HFF-Myc (cell line): ENCODE data around the gene DOC2B.
"Not testable (repeated sequence)": the region's sequence is repeated elsewhere in the genome, so short reads cannot be mapped to it uniquely, and the experiment has no call there.

ENCODE experiments used
- DNase-seq: peaks from one replicate; pipeline ENCODE4 v3.0.0-alpha.2; 2011; ENCODE audit warnings: low read depth; ENCODE audit errors: extremely low read depth
- H3K4me3 ChIP-seq: replicated peaks from 2 replicates; pipeline ENCODE4 v1.5.1; 2011; ENCODE audit warnings: low read depth, mild to moderate bottlenecking, control low read depth, low read length
- TF ChIP-seq, protein P1 (sequence below): IDR thresholded peaks from 2 replicates; pipeline ENCODE4 v1.5.1; 2012; ENCODE audit warnings: mild to moderate bottlenecking, low read depth, low read length, control low read depth; ENCODE audit errors: missing control alignments

The DOC2B gene

DNA sequence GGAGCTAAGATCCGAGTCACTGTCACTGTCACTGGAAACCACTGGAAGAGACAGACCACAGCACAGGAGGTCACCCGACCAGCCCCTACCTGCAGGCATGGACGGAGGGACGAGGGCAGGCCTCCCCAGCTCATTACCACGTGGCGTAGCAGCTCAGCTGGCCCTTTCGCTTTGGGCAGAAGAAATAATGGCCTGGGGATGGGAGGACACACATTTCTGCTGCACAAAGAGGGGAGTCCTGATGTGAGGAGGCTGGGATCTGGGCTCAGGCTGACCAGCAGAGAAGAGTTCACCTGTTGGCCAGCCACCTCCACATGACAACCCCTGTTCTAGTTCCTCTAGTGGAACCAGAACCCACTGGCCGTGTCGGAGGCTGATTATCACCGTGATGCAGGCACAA, 38.2 kb upstream of the DOC2B start:
- TF ChIP-seq, protein P1, sequence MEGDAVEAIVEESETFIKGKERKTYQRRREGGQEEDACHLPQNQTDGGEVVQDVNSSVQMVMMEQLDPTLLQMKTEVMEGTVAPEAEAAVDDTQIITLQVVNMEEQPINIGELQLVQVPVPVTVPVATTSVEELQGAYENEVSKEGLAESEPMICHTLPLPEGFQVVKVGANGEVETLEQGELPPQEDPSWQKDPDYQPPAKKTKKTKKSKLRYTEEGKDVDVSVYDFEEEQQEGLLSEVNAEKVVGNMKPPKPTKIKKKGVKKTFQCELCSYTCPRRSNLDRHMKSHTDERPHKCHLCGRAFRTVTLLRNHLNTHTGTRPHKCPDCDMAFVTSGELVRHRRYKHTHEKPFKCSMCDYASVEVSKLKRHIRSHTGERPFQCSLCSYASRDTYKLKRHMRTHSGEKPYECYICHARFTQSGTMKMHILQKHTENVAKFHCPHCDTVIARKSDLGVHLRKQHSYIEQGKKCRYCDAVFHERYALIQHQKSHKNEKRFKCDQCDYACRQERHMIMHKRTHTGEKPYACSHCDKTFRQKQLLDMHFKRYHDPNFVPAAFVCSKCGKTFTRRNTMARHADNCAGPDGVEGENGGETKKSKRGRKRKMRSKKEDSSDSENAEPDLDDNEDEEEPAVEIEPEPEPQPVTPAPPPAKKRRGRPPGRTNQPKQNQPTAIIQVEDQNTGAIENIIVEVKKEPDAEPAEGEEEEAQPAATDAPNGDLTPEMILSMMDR = no peak
- no peak overlapping the region for H3K4me3 ChIP-seq
- DNase-seq = no peak

DNA sequence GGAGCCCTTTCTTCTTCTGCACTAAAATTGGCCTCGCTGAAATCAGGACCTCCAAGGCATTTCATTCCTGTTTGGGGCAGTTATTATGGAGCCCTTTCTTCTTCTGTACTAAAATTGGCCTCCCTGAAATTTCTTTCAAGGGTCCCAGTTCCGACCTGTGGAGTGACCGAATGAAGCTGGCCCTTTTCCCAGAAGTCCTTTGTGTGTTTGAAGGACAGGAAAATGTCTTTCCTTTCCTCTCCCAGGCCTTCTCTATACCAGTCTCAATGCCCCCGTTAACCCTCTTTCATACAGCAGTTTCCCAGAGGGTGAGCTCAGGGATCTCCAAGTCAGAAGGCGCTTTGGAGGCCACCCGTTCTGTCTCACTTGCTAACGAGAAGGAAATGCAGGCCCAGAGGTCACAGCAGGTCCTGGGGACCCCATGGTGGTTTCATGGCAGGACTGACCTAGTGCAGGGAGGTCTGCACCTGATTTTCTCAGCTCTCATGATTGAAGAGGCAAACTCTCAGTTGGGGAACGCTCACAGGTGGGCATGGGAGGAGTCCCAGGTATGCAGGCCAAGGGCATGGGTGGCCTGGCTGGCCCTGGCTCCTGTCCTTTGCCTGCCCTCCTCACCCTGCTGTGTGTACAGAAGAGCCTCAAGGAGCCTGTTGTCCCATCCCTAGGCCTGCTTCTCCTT, 37.1 kb upstream of the DOC2B start:
- no peak for DNase-seq
- H3K4me3 ChIP-seq = no peak overlapping the region
- TF ChIP-seq, protein P1 = no peak

DNA sequence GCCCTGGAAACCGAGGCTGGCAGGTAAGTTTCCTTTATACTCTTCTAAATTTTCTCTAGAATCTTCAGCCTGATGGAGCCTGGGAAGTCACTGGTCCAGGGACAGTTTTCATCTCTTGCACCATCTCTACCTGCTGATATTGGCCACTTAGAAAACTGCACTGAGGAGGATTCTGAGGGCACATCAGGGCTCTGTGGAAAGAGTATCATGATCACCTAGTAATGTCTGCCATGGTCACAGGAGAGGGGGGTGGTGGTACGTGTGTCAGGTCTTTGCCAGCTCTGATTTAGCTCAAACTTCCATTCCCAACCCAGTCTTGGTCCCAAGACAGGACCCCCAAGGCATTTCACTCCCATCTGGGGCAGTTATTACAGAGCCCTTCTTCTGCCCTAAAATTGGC, 35.2 kb upstream of the DOC2B start:
- TF ChIP-seq, protein P1 = no peak
- DNase-seq = no peak
- no peak overlapping the region for H3K4me3 ChIP-seq

DNA sequence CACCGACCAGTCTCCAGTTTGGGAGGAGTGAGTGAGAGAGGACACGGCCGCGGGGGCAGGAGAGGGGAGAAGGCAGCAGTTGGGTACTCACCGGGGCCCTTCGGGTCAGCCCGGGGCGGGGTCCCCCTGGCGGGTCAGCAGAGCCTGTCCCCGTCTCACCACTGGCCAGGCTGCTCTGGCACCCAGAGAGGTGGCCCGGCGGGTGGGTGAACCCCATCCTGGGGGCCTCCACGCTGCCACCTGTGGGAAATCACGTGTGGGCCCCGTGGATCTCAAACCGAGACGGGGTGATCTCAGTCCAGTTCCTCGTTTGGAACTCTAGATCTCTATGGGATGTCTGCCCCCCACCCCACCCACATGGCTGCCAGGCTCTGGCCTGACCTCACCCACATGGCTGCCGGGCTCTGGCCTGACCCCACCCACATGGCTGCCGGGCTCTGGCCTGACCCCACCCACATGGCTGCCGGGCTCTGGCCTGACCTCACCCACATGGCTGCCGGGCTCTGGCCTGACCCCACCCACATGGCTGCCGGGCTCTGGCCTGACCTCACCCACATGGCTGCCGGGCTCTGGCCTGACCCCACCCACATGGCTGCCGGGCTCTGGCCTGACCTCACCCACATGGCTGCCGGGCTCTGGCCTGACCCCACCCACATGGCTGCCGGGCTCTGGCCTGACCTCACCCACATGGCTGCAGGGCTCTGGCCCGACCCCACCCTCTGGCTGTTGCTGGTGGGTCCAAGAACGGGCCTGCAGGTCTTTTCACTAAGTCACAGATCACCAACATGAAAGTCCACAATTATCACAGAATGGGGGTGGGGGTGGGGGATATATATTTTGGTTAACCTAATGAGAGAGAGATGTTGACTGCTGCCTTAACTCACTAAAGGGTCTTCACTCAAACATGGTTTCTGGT, 34.4 kb upstream of the DOC2B start:
- H3K4me3 ChIP-seq = not testable (repeated sequence)

DNA sequence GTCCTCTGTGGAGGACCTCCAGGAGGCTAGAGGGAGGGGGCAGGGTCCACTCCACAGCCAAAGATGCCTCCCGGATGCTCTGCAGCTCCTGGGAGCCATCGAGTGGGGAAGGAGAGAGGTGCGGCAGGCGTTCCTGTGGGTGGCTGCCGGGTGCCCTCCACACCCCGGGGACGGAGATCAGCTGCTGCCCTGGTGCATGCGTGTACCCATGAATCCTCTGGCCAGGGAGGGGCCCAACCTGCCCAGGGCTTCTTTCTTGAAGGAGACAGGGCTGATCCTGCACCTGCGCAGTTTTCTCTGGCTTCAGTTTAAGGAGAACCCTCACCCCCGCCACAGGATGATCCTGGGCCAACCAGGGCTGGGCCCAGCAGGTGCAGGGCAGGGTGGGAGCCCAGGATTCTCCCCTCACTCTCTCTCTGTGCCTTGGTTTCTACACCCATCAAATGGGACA, 33.5 kb upstream of the DOC2B start:
- TF ChIP-seq, protein P1 = no peak
- DNase-seq = no peak
- H3K4me3 ChIP-seq = no peak overlapping the region

More for the DNA sequence above, 34.4 kb upstream of the DOC2B start:
- DNase-seq = not testable (repeated sequence)

DNA sequence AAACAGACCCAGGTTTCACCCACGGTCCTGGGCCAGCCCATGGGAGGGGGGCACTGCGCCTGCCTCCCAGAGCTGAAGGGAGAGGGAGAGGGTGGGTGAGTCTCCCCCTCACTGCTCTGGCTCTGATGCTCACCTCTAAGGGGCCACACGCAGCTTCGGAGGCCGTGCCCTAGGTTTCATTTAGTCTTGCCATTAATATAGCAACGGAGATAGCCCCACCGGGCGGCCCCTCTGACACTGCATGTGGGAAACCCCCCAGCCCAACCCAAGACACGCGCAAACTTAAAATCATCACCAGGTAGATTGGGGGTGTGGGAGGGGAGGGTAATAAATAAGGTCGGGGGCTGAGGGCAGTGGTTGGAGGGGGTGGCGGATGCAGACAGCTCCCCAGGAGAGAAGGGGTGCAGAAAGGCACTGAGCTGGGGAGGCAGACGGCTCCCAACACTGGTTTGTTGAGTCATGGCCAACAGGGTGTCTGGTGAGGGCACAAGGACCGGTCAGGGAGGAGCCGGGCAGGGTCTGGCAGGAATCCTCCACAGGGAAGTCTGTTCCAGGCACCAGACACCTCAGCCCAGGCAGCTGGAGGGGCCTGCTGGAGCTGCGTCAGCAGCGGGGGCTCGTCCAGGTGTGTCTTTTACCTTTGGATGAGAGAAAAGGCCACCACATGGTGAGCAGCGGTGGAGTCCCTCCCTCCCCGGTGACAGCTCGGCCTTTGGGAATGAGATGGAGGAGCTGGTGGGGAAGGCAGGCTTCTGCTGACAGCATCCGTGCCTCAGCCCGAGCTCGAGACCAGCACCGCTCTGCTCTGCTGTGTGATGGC, 32.0 kb upstream of the DOC2B start:
- DNase-seq = no peak

More for the DNA sequence above, 32.0 kb upstream of the DOC2B start:
- TF ChIP-seq, protein P1 = no peak
- H3K4me3 ChIP-seq = no peak overlapping the region
